Epithelial cell of umbilical artery (primary cell): Measurements from ENCODE around the gene ANKRD63. TPM values are rescaled to one million over a fixed set of nuclear protein-coding genes. Genes with fewer than 3 reads are reported as not detected.

ENCODE experiments used
- total RNA-seq: library from RNA; depleted of rRNA; stranded (reverse); fragments of >200 nt; gene quantifications from 2 replicates; pipeline ENCODE4 v1.2.3, GENCODE V29; 2014

The ANKRD63 gene
- not detected in 2 replicates for total RNA-seq

GRCh38 chr15:40282869-40283614 is at the start of gene ANKRD63:
TSS of gene ANKRD63 (minus strand) at chr15:40283064. CDS start at chr15:40282586, 478 bp downstream.

GRCh38 chr15:40323239-40323952 is 40.5 kb upstream of the ANKRD63 start, which contains the start of gene INAFM2:
TSS of gene INAFM2 (plus strand) at chr15:40323692. CDS start at chr15:40324056, 364 bp downstream.

GRCh38 chr15:40307421-40308211 is 24.8 kb upstream of the ANKRD63 start, which contains the start of gene PLCB2:
TSS of gene PLCB2 (minus strand) at chr15:40307935. CDS start at chr15:40307672, 263 bp downstream.

GRCh38 chr15:40238532-40239403 is 44.1 kb downstream of the ANKRD63 start, which contains the start of gene PAK6:
TSS of gene PAK6 (plus strand) at chr15:40239063. CDS start at chr15:40264786, 25,723 bp downstream.

Other genes starting within 250 kb of the ANKRD63 start
- gene SRP14, start 243.9 kb downstream of the ANKRD63 start, total RNA-seq: 212 and 340 TPM in 2 replicates
- 2.6 and 7.6 TPM in 2 replicates for gene BMF, start 174.2 kb downstream of the ANKRD63 start, total RNA-seq
- 30.2 and 33.7 TPM in 2 replicates for gene BUB1B, start 122.0 kb downstream of the ANKRD63 start, total RNA-seq
- not detected in 2 replicates for gene PAK6, start 44.0 kb downstream of the ANKRD63 start, total RNA-seq
- 3.9 and 7.8 TPM in 2 replicates for gene PLCB2, start 24.9 kb upstream of the ANKRD63 start, total RNA-seq
- 16.2 and 36.2 TPM in 2 replicates for gene INAFM2, start 40.6 kb upstream of the ANKRD63 start, total RNA-seq
- gene CCDC9B, start 57.9 kb upstream of the ANKRD63 start, total RNA-seq: 19.5 and 28.4 TPM in 2 replicates
- not detected in 2 replicates for gene PHGR1, start 68.0 kb upstream of the ANKRD63 start, total RNA-seq
- gene DISP2, start 75.2 kb upstream of the ANKRD63 start, total RNA-seq: under 0.01 and 0.15 TPM in 2 replicates
- 55.2 and 80.5 TPM in 2 replicates for gene KNSTRN, start 99.7 kb upstream of the ANKRD63 start, total RNA-seq
- 43.2 and 70.2 TPM in 2 replicates for gene IVD, start 122.7 kb upstream of the ANKRD63 start, total RNA-seq
- gene BAHD1, start 157.9 kb upstream of the ANKRD63 start, total RNA-seq: 5.6 and 5.8 TPM in 2 replicates
- gene CHST14, start 187.9 kb upstream of the ANKRD63 start, total RNA-seq: 10.7 and 12.2 TPM in 2 replicates